Gastroesophageal sphincter (tissue), 4 donors: ENCODE results near the gene FITM2. TPM values are rescaled to one million over a fixed set of nuclear protein-coding genes. Genes with fewer than 3 reads are reported as not detected.

Source experiments
- ATAC-seq: fragments of 150-250 bp; one replicate; pipeline ENCODE4 v1.9.1; 2016; ENCODE audit warnings: mild to moderate bottlenecking, moderate library complexity
- H3K27ac ChIP-seq, 4 donors: fragments of 200-600 bp; sonication (generic) in 3 of 4; 1 replicate in 3 of 4; 2 replicates in 1 of 4; pipeline ENCODE4 v1.5.1; 2016 to 2019
- H3K27me3 ChIP-seq: fragments of 200-600 bp; sonication (generic); one replicate; pipeline ENCODE4 v1.5.1; 2019
- H3K36me3 ChIP-seq, 2 donors: fragments of 200-600 bp; sonication (generic); one replicate each; pipeline ENCODE4 v1.5.1; 2019; ENCODE audit warnings: control low read depth in 1 of 2
- H3K4me1 ChIP-seq, 3 donors: fragments of 200-600 bp; sonication (generic); 1 replicate in 2 of 3; 2 replicates in 1 of 3; pipeline ENCODE4 v1.5.1; 2016 to 2019; ENCODE audit warnings: control low read depth in 2 of 3
- H3K4me3 ChIP-seq, 2 donors: fragments of 200-600 bp; sonication (generic); one replicate each; pipeline ENCODE4 v1.5.1; 2019; ENCODE audit warnings: mild to moderate bottlenecking in 1 of 2, moderate library complexity in 1 of 2
- H3K9me3 ChIP-seq, 3 donors: fragments of 200-600 bp; sonication (generic); one replicate each; pipeline ENCODE4 v1.5.1; 2017 to 2019; ENCODE audit warnings: control low read depth in 2 of 3
- CTCF ChIP-seq, 4 experiments: fragments of 200-600 bp in 2 of 4; fragments of 450-650 bp in 2 of 4; sonication (generic) in 1 of 4; IDR thresholded peaks; one replicate each; pipeline ENCODE4 v1.5.1; 2017 to 2019; ENCODE audit warnings: antibody characterized with exemption in 4 of 4, mild to moderate bottlenecking in 2 of 4, moderate library complexity in 2 of 4
- EP300 ChIP-seq: sonication (generic); formaldehyde crosslinking; IDR thresholded peaks from one replicate; pipeline ENCODE4 v1.6.1; 2017; ENCODE audit warnings: antibody characterized with exemption, mild to moderate bottlenecking
- POLR2A ChIP-seq, 2 donors: fragments of 450-650 bp; IDR thresholded peaks; one replicate each; pipeline ENCODE4 v1.6.1; 2017; ENCODE audit warnings: antibody characterized with exemption in 2 of 2, mild to moderate bottlenecking in 2 of 2, moderate library complexity in 1 of 2
- POLR2AphosphoS5 ChIP-seq: sonication (generic); formaldehyde crosslinking; IDR thresholded peaks from one replicate; pipeline ENCODE4 v1.6.1; 2017; ENCODE audit warnings: antibody characterized with exemption
- WGBS, 2 donors: methylation state at CpG; one replicate each; pipeline ENCODE4 v1.1.5; 2018; ENCODE audit warnings: low coverage in 1 of 2; 5-methylcytosine and 5-hydroxymethylcytosine counted together
- total RNA-seq, 4 donors: library from RNA; depleted of rRNA; stranded (reverse); fragments of >200 nt; gene quantifications; one replicate each; pipeline ENCODE4 v1.1.0, GENCODE V29; 2016

FITM2 gene
- total RNA-seq, 4 donors from 2014 or later = 8.0 to 12.1 (median 9.6) TPM

- no peak for ATAC-seq
- Histone ChIP-seq H3K4me1 (no peaks in the 10 kb centered on the region), H3K4me3 (no peak overlapping the region), H3K27me3 (no peaks in the 10 kb centered on the region), H3K36me3 (peaks cover 0 to 21% of the 10 kb centered on the region in 2 donors), H3K27ac (no peak overlapping the region), H3K9me3 (peaks cover 0 to 8% (median 0%) of the 10 kb centered on the region in 3 donors)
- 60 to 61% methylated on average over 3 to 10 of the region's 14 CpGs for WGBS, 2 donors
- no peak for TF ChIP-seq CTCF (IDR thresholded peaks at IDR 0.05)
- no peak for TF ChIP-seq POLR2A (IDR thresholded peaks at IDR 0.05)
- no peak for TF ChIP-seq EP300
- TF ChIP-seq POLR2AphosphoS5 = no peak
Measured at GRCh38 chr20:44271915-44272663, 38.9 kb downstream of the FITM2 start.

DNA sequence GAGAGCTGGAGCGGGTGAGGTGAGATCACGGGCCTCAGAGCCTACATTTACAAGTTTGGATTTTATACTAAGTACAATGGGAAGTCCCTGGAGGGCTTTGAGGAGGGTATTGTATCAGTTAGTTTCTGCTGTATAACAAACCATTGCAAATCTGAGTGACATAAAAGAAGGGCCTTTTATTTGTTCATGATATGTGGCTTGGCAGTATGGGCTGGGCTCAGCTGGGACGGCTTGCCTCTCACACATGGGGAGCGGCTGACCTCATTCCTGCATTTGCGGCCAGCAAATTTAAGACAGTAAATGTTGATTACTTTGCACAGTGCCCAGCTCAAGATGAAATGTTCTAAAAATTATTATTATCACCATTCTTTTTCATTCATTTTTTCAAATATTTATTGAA, 42.2 kb downstream of the FITM2 start:
- Histone ChIP-seq H3K27me3 (no peaks in the 10 kb centered on the region), H3K36me3 (peaks cover 0 to 21% of the 10 kb centered on the region in 2 donors), H3K27ac (no peak overlapping the region), H3K4me3 (no peak overlapping the region), H3K4me1 (no peaks in the 10 kb centered on the region), H3K9me3 (peaks cover 0 to 8% (median 0%) of the 10 kb centered on the region in 3 donors)
- TF ChIP-seq EP300 (no peak), CTCF (IDR thresholded peaks at IDR 0.05) (no peak)
- no peak for ATAC-seq
- WGBS, 2 donors = 89 to 90% methylated on average over 2 to 5 of the region's 5 CpGs

- no peak overlapping the region for H3K4me3 ChIP-seq
- TF ChIP-seq CTCF (IDR thresholded peaks at IDR 0.05) (no peak), POLR2AphosphoS5 (no peak), POLR2A (IDR thresholded peaks at IDR 0.05) (no peak), EP300 (no peak)
- WGBS, 2 donors = 0 to 41% methylated on average over 1 to 4 of the region's 5 CpGs
- H3K9me3 ChIP-seq = peaks cover 0 to 7% (median 0%) of the 10 kb centered on the region in 3 donors
- H3K36me3 ChIP-seq = no peaks in the 10 kb centered on the region
- H3K4me1 ChIP-seq = no peaks in the 10 kb centered on the region
- ATAC-seq = no peak
- H3K27me3 ChIP-seq = no peaks in the 10 kb centered on the region
- no peak overlapping the region for H3K27ac ChIP-seq
Measured at GRCh38 chr20:44264287-44264686, 46.7 kb downstream of the FITM2 start.

DNA sequence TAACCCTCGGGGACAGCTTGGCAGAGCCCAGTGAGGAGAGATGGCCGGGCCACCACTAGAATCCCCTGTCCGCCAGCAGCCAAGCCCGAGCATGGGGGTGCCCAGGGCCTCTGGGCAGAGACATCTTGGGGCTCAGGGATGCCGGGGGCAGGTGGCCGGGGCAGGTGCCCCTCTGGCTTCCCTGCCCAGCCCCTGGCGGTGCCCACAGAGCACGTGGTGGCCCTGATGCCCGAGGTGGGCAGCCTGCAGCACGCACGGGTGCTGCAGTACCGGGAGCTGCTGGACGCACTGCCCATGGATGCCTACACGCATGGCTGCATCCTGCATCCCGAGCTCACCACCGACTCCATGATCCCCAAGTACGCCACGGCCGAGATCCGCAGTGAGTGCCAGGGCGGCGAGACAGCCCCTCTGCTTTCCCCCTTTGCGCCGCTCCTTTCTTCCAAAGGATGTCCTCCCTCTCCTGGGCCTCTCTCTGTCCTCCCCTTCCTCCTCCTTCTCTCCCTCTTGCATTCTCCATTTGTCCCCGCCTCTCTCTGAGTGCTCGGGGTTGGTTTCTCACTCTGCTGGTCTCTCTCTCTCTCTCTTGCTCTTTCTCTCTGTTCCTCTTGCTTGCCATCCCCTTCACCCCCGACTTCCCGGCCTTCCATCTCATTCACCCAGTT, 52.6 kb downstream of the FITM2 start:
- no peaks in the 10 kb centered on the region for H3K4me1 ChIP-seq
- TF ChIP-seq CTCF (IDR thresholded peaks at IDR 0.05) = no peak
- no peak for TF ChIP-seq POLR2A (IDR thresholded peaks at IDR 0.05)
- no peak for TF ChIP-seq EP300
- TF ChIP-seq POLR2AphosphoS5 = no peak

DNA sequence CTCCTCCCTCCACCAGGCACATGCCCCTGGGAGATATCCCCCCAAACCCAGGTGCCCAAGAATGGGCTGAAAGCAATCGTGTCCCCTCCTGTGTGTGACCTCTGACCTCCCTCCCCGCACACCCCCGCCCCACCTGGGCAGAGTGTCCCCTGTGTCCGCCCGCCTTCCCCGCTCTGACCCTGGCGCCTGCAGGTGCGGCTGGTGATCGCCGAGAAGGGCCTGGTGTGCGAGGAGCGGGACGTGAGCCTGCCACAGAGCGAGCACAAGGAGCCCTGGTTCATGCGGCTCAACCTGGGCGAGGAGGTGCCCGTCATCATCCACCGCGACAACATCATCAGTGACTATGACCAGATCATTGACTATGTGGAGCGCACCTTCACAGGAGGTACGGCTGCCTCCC, 54.0 kb downstream of the FITM2 start:
- no peaks in the 10 kb centered on the region for H3K9me3 ChIP-seq
- no peaks in the 10 kb centered on the region for H3K4me1 ChIP-seq
- TF ChIP-seq POLR2A (IDR thresholded peaks at IDR 0.05) (no peak), CTCF (IDR thresholded peaks at IDR 0.05) (no peak), EP300 (no peak), POLR2AphosphoS5 (no peak)
- no peak overlapping the region for H3K27ac ChIP-seq
- WGBS, 2 donors = 65% methylated on average over 2 of the region's 21 CpGs; no CpG with 5 or more reads in 1 of the 2 donors
- no peaks in the 10 kb centered on the region for H3K27me3 ChIP-seq
- no peak for ATAC-seq
- H3K4me3 ChIP-seq = no peak overlapping the region
- no peaks in the 10 kb centered on the region for H3K36me3 ChIP-seq

More for the DNA sequence above, 52.6 kb downstream of the FITM2 start:
- no peaks in the 10 kb centered on the region for H3K27me3 ChIP-seq
- no peak overlapping the region for H3K27ac ChIP-seq
- ATAC-seq = no peak
- no peaks in the 10 kb centered on the region for H3K9me3 ChIP-seq
- WGBS, 2 donors = 70 to 79% methylated on average over 12 to 15 of the region's 28 CpGs
- H3K36me3 ChIP-seq = no peaks in the 10 kb centered on the region
- no peak overlapping the region for H3K4me3 ChIP-seq
